ENCODE results near the gene FAM187B. TPM values are rescaled to one million over a fixed set of nuclear protein-coding genes. Genes with fewer than 3 reads are reported as not detected.

The FAM187B gene
- total RNA-seq, 1 experiment from 2014 or later = not detected

DNA sequence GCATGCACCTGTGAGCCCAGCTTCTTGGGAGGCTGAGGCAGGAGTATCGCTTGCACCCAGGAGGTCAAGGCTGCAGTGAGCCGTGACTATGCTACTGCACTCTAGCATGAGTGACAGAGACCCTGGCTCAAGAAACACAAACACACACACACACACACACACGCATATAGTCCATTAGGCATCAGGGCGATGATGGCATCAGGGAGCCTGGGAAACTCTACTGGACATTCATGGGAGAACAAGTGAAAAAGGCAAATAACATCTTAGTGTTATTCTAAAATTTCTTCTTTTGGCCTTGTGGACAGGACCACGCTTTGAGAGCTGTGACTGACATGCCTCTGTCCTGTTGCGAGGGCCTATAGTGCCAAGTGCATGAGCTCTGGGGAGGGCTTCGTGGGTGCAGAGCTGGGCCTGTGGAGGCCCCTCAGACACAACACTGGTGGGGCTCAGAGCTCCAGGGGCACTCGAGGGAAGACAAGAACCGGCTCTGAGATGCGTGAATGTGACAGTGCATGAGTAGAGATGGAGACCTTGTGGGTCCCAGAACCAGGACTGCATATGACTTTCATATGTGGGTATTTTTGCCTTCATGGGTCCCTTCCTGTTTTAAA, 32.3 kb upstream of the FAM187B start:
- DNase-seq (ENCODE audit: low spot score) = no peak
- H3K27ac ChIP-seq (ENCODE audit: low read depth, low read length, poor library complexity, severe bottlenecking) = no peak overlapping the region
- H3K36me3 ChIP-seq (ENCODE audit: insufficient read depth, low read length, poor library complexity, severe bottlenecking) = no peaks in the 10 kb centered on the region
- TF ChIP-seq CTCF (conservative IDR thresholded peaks at IDR 0.05; ENCODE audit: low read depth, low read length) = no peak
- no peak for TF ChIP-seq EZH2 (IDR thresholded peaks at IDR 0.05; ENCODE audit: borderline replicate concordance, low read depth, low read length, poor library complexity, severe bottlenecking)
- BruUV-seq (replicated peaks) = no TSS peak
- no peaks in the 10 kb centered on the region for H3K4me1 ChIP-seq (ENCODE audit: insufficient read depth, low read length, poor library complexity, severe bottlenecking)
- POLR2A ChIA-PET (ENCODE audit: low non-redundant PET) = no interaction called here
- intact Hi-C loops (cut with micrococcal nuclease; ENCODE audit: unreplicated experiment) = no loop called here
- H3K4me3 ChIP-seq (ENCODE audit: low read depth, low read length, poor library complexity, severe bottlenecking) = no peak overlapping the region
- H3K27me3 ChIP-seq (replicated peaks; ENCODE audit: insufficient read depth, low read depth, low read length, poor library complexity) = no peaks in the 10 kb centered on the region
- CTCF ChIA-PET = no interaction called here
- no peaks in the 10 kb centered on the region for H3K9me3 ChIP-seq (ENCODE audit: low read depth, low read length, poor library complexity, severe bottlenecking)

GRCh38 chr19:35257113-35257461, 28.5 kb upstream of the FAM187B start:
- no peaks in the 10 kb centered on the region for H3K9me3 ChIP-seq (ENCODE audit: low read depth, low read length, poor library complexity, severe bottlenecking)
- CTCF ChIA-PET = no interaction called here
- POLR2A ChIA-PET (ENCODE audit: low non-redundant PET) = no interaction called here

DNA sequence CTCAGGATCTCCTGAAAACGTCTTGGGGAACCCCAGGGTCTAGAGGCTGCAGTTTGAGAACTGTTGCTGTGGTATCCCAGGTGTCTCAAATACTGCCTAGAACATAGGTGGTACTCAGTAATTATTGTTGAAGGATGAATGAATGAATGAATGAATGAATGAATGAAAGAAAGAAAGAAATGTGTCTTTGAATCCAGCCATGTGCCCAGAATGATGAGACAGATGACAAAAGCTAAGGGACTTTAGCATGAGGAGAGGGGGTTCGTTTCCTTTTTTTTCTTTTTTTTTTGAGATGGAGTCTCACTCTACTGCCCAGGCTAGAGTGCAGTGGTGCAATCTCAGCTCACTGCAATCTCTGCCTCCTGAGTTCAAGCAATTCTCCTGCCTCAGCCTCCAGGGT, 28.0 kb upstream of the FAM187B start:
- intact Hi-C loops (cut with micrococcal nuclease; ENCODE audit: unreplicated experiment) = no loop called here
- Histone ChIP-seq H3K4me3 (ENCODE audit: low read depth, low read length, poor library complexity, severe bottlenecking) (no peak overlapping the region), H3K36me3 (ENCODE audit: insufficient read depth, low read length, poor library complexity, severe bottlenecking) (no peaks in the 10 kb centered on the region), H3K27me3 (replicated peaks; ENCODE audit: insufficient read depth, low read depth, low read length, poor library complexity) (no peaks in the 10 kb centered on the region), H3K27ac (ENCODE audit: low read depth, low read length, poor library complexity, severe bottlenecking) (no peak overlapping the region), H3K9me3 (ENCODE audit: low read depth, low read length, poor library complexity, severe bottlenecking) (no peaks in the 10 kb centered on the region), H3K4me1 (ENCODE audit: insufficient read depth, low read length, poor library complexity, severe bottlenecking) (no peaks in the 10 kb centered on the region)
- ChIA-PET POLR2A (ENCODE audit: low non-redundant PET) (no interaction called here), CTCF (no interaction called here)
- no peak for DNase-seq (ENCODE audit: low spot score)
- TF ChIP-seq CTCF (conservative IDR thresholded peaks at IDR 0.05; ENCODE audit: low read depth, low read length) (no peak), EZH2 (IDR thresholded peaks at IDR 0.05; ENCODE audit: borderline replicate concordance, low read depth, low read length, poor library complexity, severe bottlenecking) (no peak)
- no TSS peak for BruUV-seq (replicated peaks)

More at GRCh38 chr19:35257113-35257461, 28.5 kb upstream of the FAM187B start:
- no peak for TF ChIP-seq EZH2 (IDR thresholded peaks at IDR 0.05; ENCODE audit: borderline replicate concordance, low read depth, low read length, poor library complexity, severe bottlenecking)
- TF ChIP-seq CTCF (conservative IDR thresholded peaks at IDR 0.05; ENCODE audit: low read depth, low read length) = no peak
- no peaks in the 10 kb centered on the region for H3K27me3 ChIP-seq (replicated peaks; ENCODE audit: insufficient read depth, low read depth, low read length, poor library complexity)
- H3K36me3 ChIP-seq (ENCODE audit: insufficient read depth, low read length, poor library complexity, severe bottlenecking) = no peaks in the 10 kb centered on the region
- no peak overlapping the region for H3K27ac ChIP-seq (ENCODE audit: low read depth, low read length, poor library complexity, severe bottlenecking)
- no peaks in the 10 kb centered on the region for H3K4me1 ChIP-seq (ENCODE audit: insufficient read depth, low read length, poor library complexity, severe bottlenecking)
- intact Hi-C loops (cut with micrococcal nuclease; ENCODE audit: unreplicated experiment) = no loop called here
- BruUV-seq (replicated peaks) = no TSS peak
- H3K4me3 ChIP-seq (ENCODE audit: low read depth, low read length, poor library complexity, severe bottlenecking) = no peak overlapping the region
- no peak for DNase-seq (ENCODE audit: low spot score)

All from A673 (cell line).